Stomach (tissue), 4 donors: Measurements from ENCODE around the gene CAMK2G.

Experiments used
- EP300 ChIP-seq: sonication (generic); formaldehyde crosslinking; IDR thresholded peaks from one replicate; pipeline ENCODE4 v1.6.1; 2017; ENCODE audit warnings: antibody characterized with exemption
- POLR2A ChIP-seq, 4 donors: fragments of 450-650 bp; IDR thresholded peaks; one replicate each; pipeline ENCODE4 v1.6.1; 2016; ENCODE audit warnings: antibody characterized with exemption in 4 of 4, control low read depth in 2 of 4, mild to moderate bottlenecking in 1 of 4, moderate library complexity in 1 of 4
- POLR2AphosphoS5 ChIP-seq, 3 donors: sonication (generic); formaldehyde crosslinking; IDR thresholded peaks; one replicate each; pipeline ENCODE4 v1.6.1; 2016; ENCODE audit warnings: antibody characterized with exemption in 3 of 3
- TF ChIP-seq, protein P1 (sequence below), 7 experiments: fragments of 450-650 bp in 4 of 7; fragments of 200-600 bp in 3 of 7; sonication (generic) in 3 of 7; IDR thresholded peaks; one replicate each; pipeline ENCODE4 v1.5.1; 2016 to 2019; ENCODE audit warnings: antibody characterized with exemption in 7 of 7, control low read depth in 2 of 7, mild to moderate bottlenecking in 1 of 7

DNA sequence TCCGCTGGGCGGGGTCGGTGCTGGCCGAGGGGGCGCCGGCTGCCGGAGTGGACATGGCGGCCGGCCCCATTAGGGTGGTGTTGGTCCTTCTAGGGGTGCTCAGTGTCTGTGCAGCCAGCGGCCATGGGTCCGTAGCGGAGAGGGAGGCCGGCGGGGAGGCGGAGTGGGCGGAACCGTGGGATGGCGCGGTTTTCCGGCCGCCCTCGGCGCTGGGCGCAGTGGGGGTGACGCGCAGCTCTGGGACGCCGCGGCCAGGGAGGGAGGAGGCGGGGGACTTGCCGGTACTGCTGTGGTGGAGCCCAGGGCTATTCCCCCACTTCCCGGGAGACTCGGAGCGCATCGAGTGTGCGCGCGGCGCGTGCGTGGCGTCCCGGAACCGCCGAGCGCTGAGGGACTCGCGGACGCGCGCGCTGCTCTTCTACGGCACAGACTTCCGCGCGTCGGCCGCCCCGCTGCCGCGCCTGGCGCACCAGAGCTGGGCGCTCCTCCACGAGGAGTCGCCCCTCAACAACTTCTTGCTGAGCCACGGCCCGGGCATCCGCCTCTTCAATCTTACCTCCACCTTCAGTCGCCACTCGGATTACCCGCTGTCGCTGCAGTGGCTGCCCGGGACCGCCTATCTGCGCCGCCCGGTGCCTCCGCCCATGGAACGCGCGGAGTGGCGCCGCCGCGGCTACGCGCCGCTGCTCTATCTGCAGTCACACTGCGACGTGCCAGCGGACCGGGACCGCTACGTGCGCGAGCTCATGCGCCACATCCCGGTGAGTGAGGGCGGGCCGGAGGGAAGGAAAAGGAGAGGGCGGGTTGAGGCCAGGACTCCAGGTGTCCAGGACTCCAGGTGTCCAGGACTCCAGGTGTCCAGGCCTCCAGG lies 101.8 kb downstream of the CAMK2G start:
- TF ChIP-seq, protein P1, sequence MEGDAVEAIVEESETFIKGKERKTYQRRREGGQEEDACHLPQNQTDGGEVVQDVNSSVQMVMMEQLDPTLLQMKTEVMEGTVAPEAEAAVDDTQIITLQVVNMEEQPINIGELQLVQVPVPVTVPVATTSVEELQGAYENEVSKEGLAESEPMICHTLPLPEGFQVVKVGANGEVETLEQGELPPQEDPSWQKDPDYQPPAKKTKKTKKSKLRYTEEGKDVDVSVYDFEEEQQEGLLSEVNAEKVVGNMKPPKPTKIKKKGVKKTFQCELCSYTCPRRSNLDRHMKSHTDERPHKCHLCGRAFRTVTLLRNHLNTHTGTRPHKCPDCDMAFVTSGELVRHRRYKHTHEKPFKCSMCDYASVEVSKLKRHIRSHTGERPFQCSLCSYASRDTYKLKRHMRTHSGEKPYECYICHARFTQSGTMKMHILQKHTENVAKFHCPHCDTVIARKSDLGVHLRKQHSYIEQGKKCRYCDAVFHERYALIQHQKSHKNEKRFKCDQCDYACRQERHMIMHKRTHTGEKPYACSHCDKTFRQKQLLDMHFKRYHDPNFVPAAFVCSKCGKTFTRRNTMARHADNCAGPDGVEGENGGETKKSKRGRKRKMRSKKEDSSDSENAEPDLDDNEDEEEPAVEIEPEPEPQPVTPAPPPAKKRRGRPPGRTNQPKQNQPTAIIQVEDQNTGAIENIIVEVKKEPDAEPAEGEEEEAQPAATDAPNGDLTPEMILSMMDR (IDR thresholded peaks at IDR 0.05): no peak
- TF ChIP-seq POLR2A (IDR thresholded peaks at IDR 0.05): peak in 2 of 4 donors; percentile 24 to 33
- TF ChIP-seq EP300: no peak
- TF ChIP-seq POLR2AphosphoS5 (IDR thresholded peaks at IDR 0.05): peak; percentile 86 to 94 (median 89)
